ENCODE measurements around the gene STIMATE. TPM values are rescaled to one million over a fixed set of nuclear protein-coding genes. Genes with fewer than 3 reads are reported as not detected.

Gene STIMATE
- total RNA-seq, 2 donors from 2014 or later, result 45.2 to 75.1 TPM

- DNase-seq (ENCODE audit: low spot score), result no peak
- no peak overlapping the region for H3K4me3 ChIP-seq
- H3K9me3 ChIP-seq, result no peaks in the 10 kb centered on the region
- peaks cover 0 to 9% of the 10 kb centered on the region in 2 donors for H3K4me1 ChIP-seq (ENCODE audit: control insufficient read depth in 1 of 2, low read depth in 2 of 2)
- TF ChIP-seq, protein P1, sequence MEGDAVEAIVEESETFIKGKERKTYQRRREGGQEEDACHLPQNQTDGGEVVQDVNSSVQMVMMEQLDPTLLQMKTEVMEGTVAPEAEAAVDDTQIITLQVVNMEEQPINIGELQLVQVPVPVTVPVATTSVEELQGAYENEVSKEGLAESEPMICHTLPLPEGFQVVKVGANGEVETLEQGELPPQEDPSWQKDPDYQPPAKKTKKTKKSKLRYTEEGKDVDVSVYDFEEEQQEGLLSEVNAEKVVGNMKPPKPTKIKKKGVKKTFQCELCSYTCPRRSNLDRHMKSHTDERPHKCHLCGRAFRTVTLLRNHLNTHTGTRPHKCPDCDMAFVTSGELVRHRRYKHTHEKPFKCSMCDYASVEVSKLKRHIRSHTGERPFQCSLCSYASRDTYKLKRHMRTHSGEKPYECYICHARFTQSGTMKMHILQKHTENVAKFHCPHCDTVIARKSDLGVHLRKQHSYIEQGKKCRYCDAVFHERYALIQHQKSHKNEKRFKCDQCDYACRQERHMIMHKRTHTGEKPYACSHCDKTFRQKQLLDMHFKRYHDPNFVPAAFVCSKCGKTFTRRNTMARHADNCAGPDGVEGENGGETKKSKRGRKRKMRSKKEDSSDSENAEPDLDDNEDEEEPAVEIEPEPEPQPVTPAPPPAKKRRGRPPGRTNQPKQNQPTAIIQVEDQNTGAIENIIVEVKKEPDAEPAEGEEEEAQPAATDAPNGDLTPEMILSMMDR (IDR thresholded peaks at IDR 0.05), result no peak
- no peak for ATAC-seq (ENCODE audit: insufficient number of reproducible peaks, low FRiP score, low read depth)
- no peak overlapping the region for H3K27ac ChIP-seq
- H3K27me3 ChIP-seq (replicated peaks; ENCODE audit: insufficient read depth), result no peaks in the 10 kb centered on the region
- H3K36me3 ChIP-seq, result no peaks in the 10 kb centered on the region
Observed at GRCh38 chr3:52795298-52795900, 101.9 kb downstream of the STIMATE start.

DNA sequence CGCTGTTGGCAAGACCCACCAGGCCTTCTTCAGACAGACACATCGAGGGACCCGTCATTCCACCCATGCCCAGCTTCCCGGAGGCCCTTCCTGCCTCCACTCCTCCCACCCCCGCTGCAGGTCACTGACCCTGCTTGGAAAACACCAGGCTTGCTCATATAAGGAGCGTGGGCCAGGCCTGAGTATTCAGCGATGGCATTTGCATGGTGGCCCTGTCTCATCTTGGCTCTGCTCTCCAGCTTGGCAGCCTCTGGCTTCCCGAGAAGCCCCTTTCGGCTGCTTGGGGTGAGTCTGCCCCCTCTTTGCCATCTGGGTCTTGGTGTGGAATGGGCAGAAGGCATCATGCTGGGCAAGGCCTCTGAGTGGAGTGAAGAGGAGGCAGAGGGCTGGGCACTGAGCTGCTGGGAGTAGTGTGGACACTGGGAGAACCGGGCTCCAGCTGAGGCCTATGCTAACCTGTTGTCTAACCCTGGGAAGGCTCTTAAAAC is 102.7 kb downstream of the STIMATE start, which contains the start of gene ITIH3:
Gene ITIH3, plus strand, starts transcription at position 185 of the 488 bp plus-strand sequence. Its CDS starts 8 bp downstream, at position 193.
- TF ChIP-seq, protein P1 (IDR thresholded peaks at IDR 0.05), result no peak
- ATAC-seq (ENCODE audit: insufficient number of reproducible peaks, low FRiP score, low read depth) (no peak), DNase-seq (ENCODE audit: low spot score) (no peak)
- H3K4me3 ChIP-seq, result no peak within 1 kb of the TSS
- peaks cover 0 to 9% of the 10 kb centered on the region in 2 donors for H3K4me1 ChIP-seq (ENCODE audit: control insufficient read depth in 1 of 2, low read depth in 2 of 2)
- no peak within 1 kb of the TSS for H3K27ac ChIP-seq
- H3K27me3 ChIP-seq (replicated peaks; ENCODE audit: insufficient read depth), result no peaks in the 10 kb centered on the region
- no peaks in the 10 kb centered on the region for H3K9me3 ChIP-seq
- H3K36me3 ChIP-seq, result no peaks in the 10 kb centered on the region

GRCh38 chr3:52793702-52794611 is 103.4 kb downstream of the STIMATE start:
- ATAC-seq (ENCODE audit: insufficient number of reproducible peaks, low FRiP score, low read depth) (no peak), DNase-seq (ENCODE audit: low spot score) (no peak)
- no peaks in the 10 kb centered on the region for H3K9me3 ChIP-seq
- no peak overlapping the region for H3K4me3 ChIP-seq
- H3K36me3 ChIP-seq, result no peaks in the 10 kb centered on the region
- no peak overlapping the region for H3K27ac ChIP-seq
- H3K4me1 ChIP-seq (ENCODE audit: control insufficient read depth in 1 of 2, low read depth in 2 of 2), result peaks cover 0 to 9% of the 10 kb centered on the region in 2 donors
- H3K27me3 ChIP-seq (replicated peaks; ENCODE audit: insufficient read depth), result no peaks in the 10 kb centered on the region
- TF ChIP-seq, protein P1 (IDR thresholded peaks at IDR 0.05), result no peak

DNA sequence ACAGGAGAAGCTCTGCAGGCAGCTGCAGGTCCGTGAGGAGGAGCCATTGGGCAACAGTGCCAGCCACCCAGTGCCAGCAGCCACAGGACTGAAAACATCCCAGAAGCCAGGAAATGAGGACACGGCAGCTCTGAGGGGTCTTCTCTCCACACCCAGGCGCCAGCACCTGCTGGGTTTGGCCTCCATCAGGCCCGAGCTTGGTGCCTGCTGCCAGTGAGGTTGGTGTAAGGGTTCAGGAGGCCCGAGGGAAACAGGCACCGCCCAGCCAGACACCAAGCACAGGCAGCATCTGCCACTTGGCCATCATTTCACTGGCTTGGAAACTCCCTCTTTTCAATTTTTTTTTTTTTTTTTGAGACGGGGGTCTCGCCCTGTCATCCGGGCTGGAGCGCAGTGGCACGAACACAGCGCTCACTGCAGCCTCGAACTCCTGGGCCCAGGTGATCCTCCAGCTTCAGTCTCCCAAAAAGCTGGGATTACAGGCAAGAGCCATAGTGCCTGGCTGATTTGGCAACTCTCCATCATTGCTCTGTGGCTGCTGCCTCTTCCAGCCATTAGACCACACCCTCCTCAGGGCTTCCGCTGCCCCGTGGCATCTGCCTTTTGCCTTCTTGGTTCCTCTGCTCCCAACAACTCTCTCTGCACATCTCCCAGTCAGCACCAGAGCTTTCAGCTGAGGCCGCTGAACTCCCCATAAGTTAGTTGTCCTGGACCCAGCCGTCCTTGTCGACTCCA is 104.2 kb downstream of the STIMATE start:
- no peaks in the 10 kb centered on the region for H3K27me3 ChIP-seq (replicated peaks; ENCODE audit: insufficient read depth)
- TF ChIP-seq, protein P1 (IDR thresholded peaks at IDR 0.05), result no peak
- no peak for DNase-seq (ENCODE audit: low spot score)
- peaks cover 0 to under 1% of the 10 kb centered on the region in 2 donors for H3K4me1 ChIP-seq (ENCODE audit: control insufficient read depth in 1 of 2, low read depth in 2 of 2)
- no peak overlapping the region for H3K27ac ChIP-seq
- no peaks in the 10 kb centered on the region for H3K9me3 ChIP-seq
- no peaks in the 10 kb centered on the region for H3K36me3 ChIP-seq
- H3K4me3 ChIP-seq, result no peak overlapping the region
- ATAC-seq (ENCODE audit: insufficient number of reproducible peaks, low FRiP score, low read depth), result no peak

All from thoracic aorta (tissue), 2 donors.